A549 treated with AZD9567 at 1 μM for 4 hours (cell line): ENCODE results near the gene MAP3K2. TPM values are rescaled to one million over a fixed set of nuclear protein-coding genes. Genes with fewer than 3 reads are reported as not detected.

Experiments used
- total RNA-seq: library from RNA; stranded (reverse); fragments of 200-300 nt; extraction: Qiagen RNA extraction; gene quantifications from 5 replicates; pipeline ENCODE4 v1.2.3, GENCODE V29; 2022; ENCODE audit not compliant: insufficient read depth

Gene MAP3K2, protein sequence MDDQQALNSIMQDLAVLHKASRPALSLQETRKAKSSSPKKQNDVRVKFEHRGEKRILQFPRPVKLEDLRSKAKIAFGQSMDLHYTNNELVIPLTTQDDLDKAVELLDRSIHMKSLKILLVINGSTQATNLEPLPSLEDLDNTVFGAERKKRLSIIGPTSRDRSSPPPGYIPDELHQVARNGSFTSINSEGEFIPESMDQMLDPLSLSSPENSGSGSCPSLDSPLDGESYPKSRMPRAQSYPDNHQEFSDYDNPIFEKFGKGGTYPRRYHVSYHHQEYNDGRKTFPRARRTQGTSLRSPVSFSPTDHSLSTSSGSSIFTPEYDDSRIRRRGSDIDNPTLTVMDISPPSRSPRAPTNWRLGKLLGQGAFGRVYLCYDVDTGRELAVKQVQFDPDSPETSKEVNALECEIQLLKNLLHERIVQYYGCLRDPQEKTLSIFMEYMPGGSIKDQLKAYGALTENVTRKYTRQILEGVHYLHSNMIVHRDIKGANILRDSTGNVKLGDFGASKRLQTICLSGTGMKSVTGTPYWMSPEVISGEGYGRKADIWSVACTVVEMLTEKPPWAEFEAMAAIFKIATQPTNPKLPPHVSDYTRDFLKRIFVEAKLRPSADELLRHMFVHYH
- total RNA-seq: 10.4 to 21.0 TPM (median 19.4 TPM) in 5 replicates

DNA sequence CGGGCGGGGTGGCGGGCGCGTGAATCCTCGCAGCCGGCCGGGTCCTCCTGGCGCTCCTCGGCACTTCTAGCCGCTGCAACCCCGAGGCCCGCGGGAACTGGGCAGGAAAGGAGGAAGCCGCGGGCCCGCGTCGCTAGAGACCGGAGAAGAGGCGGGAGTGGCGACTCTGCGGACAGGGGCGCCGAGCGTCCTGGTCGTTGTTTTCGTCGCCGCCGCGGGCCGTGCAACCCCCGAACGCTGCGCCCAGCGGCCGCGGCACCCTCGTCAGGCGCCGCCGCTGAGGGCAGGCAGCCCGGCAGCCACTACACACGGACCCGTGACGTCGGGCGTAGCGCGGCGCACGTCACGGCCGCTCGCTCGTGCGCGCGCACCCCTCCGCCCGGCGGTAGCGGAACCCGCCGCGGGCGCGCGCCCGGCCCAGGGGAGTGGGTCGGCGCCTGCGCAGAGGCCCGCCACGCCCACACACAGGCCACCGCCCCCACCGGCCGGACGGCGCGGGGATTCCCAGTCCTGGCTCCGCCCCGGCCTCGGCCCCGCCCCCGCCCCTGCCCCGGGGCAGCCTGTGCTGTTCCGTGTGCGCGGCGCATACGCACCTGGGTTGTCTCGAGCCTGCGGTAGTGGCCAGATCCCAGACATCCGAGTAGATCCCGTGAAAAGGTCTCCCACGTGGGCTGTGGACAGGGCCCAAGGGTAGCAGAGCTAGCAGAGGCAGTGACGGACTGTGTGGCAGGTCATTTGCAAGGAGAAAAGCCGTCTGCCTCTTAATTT lies at the start of gene MAP3K2:
Gene MAP3K2 (minus strand): TSS at position 321 of the 768 bp plus-strand sequence. CDS start 44,846 bp downstream, outside the sequence.

DNA sequence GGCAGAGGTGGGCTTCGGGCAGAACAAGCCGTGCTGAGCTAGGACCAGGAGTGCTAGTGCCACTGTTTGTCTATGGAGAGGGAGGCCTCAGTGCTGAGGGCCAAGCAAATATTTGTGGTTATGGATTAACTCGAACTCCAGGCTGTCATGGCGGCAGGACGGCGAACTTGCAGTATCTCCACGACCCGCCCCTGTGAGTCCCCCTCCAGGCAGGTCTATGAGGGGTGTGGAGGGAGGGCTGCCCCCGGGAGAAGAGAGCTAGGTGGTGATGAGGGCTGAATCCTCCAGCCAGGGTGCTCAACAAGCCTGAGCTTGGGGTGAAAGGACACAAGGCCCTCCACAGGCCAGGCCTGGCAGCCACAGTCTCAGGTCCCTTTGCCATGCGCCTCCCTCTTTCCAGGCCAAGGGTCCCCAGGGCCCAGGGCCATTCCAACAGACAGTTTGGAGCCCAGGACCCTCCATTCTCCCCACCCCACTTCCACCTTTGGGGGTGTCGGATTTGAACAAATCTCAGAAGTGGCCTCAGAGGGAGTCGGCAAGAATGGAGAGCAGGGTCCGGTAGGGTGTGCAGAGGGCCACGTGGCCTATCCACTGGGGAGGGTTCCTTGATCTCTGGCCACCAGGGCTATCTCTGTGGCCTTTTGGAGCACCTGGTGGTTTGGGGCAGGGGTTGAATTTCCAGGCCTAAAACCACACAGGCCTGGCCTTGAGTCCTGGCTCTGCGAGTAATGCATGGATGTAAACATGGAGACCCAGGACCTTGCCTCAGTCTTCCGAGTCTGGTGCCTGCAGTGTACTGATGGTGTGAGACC lies 30.7 kb upstream of the MAP3K2 start, which contains the start of gene PROC:
Gene PROC (plus strand): TSS at position 128 of the 812 bp plus-strand sequence. CDS start 1,516 bp downstream, outside the sequence.

DNA sequence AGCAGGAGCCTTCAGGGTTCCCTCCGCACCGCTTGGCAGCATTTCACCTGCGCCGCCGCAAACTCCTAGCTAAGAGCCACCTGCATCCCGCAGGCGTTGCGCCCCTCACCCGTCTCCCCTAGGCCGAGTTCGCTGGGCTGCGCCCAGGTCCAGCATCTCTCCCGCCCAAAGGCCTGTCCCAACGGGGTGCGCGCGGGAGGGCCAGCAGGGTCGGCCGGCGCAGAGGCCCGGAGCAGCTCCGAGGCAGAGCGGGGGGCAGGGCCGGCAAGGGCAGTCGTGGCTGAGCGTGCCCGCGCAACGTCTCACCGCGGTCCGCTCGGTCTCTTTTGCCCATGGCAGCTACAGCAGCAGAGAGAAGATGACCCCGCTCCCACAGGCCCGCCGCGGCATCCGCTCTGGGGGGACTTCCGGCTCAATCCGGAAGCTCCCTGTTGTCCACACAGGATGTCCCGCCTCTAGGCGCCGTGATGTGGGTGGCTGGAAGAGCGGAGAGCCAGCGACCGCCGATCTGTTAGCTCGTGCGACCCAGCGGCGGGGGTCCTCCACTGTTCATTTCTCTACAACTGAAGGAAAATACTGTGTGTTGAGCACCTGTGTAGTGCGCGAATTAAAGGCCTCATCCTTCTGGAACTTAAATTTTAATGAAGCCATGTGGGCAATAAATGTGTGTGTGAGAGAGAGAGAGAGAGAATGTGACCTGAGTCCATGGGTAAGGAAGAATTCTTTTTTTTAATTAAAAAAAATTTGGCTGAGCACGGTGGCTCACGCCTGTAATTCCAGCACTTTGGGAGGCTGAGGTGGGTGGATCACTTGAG lies 93.8 kb downstream of the MAP3K2 start, which contains the start of gene ERCC3:
Gene ERCC3 (minus strand): TSS at position 397 of the 815 bp plus-strand sequence. CDS start 63 bp downstream, at position 334.

Other genes with a start within 250 kb of the MAP3K2 start
- gene CYP27C1, start 167.7 kb downstream of the MAP3K2 start, total RNA-seq: 1.8 to 3.8 TPM (median 2.8 TPM) in 5 replicates
- 41.0 to 48.8 TPM (median 43.8 TPM) in 5 replicates for gene ERCC3, start 93.8 kb downstream of the MAP3K2 start, total RNA-seq
- 2.9 to 3.9 TPM (median 3.5 TPM) in 4 of 5 replicates, not detected in the other for gene PROC, start 30.5 kb upstream of the MAP3K2 start, total RNA-seq
- 32.2 to 37.2 TPM (median 35.9 TPM) in 5 replicates for gene IWS1, start 138.5 kb upstream of the MAP3K2 start, total RNA-seq
- gene MYO7B, start 147.7 kb upstream of the MAP3K2 start, total RNA-seq: 0.10 to 0.13 TPM (median 0.11 TPM) in 4 of 5 replicates, not detected in the other